Naive thymus-derived CD4-positive, alpha-beta T cell (primary cell): ENCODE measurements around the gene GSTO2. TPM values are rescaled to one million over a fixed set of nuclear protein-coding genes. Genes with fewer than 3 reads are reported as not detected.

ENCODE experiments used
- ATAC-seq: fragments of 150-1000 bp; cut with Tn5 transposase; 2 replicates; pipeline ENCODE4 v1.10.0; 2021; ENCODE audit warnings: mild to moderate bottlenecking, moderate library complexity
- CTCF ChIA-PET: fragments of 350-600 bp; sonication (Branson Sonifier 250); formaldehyde crosslinking; loops from one replicate; lab custom pipeline; 2021; ENCODE audit warnings: antibody characterized with exemption; lab: Charles Lee
- POLR2A ChIA-PET: fragments of 350-600 bp; sonication (Branson Sonifier 250); formaldehyde crosslinking; loops from one replicate; lab custom pipeline; 2021; ENCODE audit warnings: antibody characterized with exemption, inconsistent platforms; lab: Charles Lee
- DNase-seq, 9 donors: peaks; one replicate each; pipeline versions ENCODE4 v3.0.0 to v3.0.0-alpha.2; 2020 to 2022; ENCODE audit warnings: mixed read lengths in 1 of 9
- H3K27ac ChIP-seq: one replicate; pipeline ENCODE4 v1.7.0; 2013; ENCODE audit warnings: mild to moderate bottlenecking, low read depth, low read length, moderate library complexity
- H3K27me3 ChIP-seq, 2 donors: one replicate each; pipeline ENCODE4 v1.7.0; 2013; ENCODE audit warnings: low read length in 2 of 2, mild to moderate bottlenecking in 2 of 2, moderate library complexity in 2 of 2; ENCODE audit not compliant: control insufficient read depth in 2 of 2, insufficient read depth in 2 of 2
- H3K36me3 ChIP-seq, 3 experiments: 1 replicate in 2 of 3; 2 replicates in 1 of 3; pipeline ENCODE4 v1.7.0; 2013; ENCODE audit warnings: low read length in 3 of 3, mild to moderate bottlenecking in 3 of 3, moderate library complexity in 1 of 3; ENCODE audit not compliant: insufficient read depth in 3 of 3, control insufficient read depth in 2 of 3
- H3K4me1 ChIP-seq, 2 donors: one replicate each; pipeline ENCODE4 v1.7.0; 2013; ENCODE audit warnings: low read length in 2 of 2, mild to moderate bottlenecking in 2 of 2, moderate library complexity in 1 of 2; ENCODE audit not compliant: control insufficient read depth in 2 of 2, insufficient read depth in 2 of 2
- H3K4me3 ChIP-seq: 2 replicates; pipeline ENCODE4 v1.7.0; 2013; ENCODE audit warnings: mild to moderate bottlenecking, low read length
- H3K9me3 ChIP-seq, 3 experiments: 1 replicate in 2 of 3; 2 replicates in 1 of 3; pipeline ENCODE4 v1.7.0; 2013; ENCODE audit warnings: low read length in 3 of 3; ENCODE audit not compliant: control insufficient read depth in 2 of 3
- H3K27ac Mint-ChIP-seq, 9 donors: one replicate each; pipeline ENCODE4 v1.8.0; 2020 to 2022; ENCODE audit warnings: mixed read lengths in 9 of 9, mild to moderate bottlenecking in 8 of 9, moderate library complexity in 5 of 9, inconsistent platforms in 2 of 9
- H3K27me3 Mint-ChIP-seq, 5 donors: one replicate each; pipeline ENCODE4 v1.8.0; 2021 to 2022; ENCODE audit warnings: mixed read lengths in 5 of 5, mild to moderate bottlenecking in 1 of 5
- H3K36me3 Mint-ChIP-seq, 5 donors: one replicate each; pipeline ENCODE4 v1.8.0; 2020 to 2022; ENCODE audit warnings: mixed read lengths in 5 of 5, mild to moderate bottlenecking in 3 of 5, inconsistent platforms in 1 of 5
- H3K4me1 Mint-ChIP-seq, 7 donors: one replicate each; pipeline ENCODE4 v1.8.0; 2020 to 2022; ENCODE audit warnings: mixed read lengths in 7 of 7, mild to moderate bottlenecking in 3 of 7, inconsistent platforms in 1 of 7
- H3K4me3 Mint-ChIP-seq, 10 donors: one replicate each; pipeline ENCODE4 v1.8.0; 2020 to 2022; ENCODE audit warnings: mild to moderate bottlenecking in 10 of 10, mixed read lengths in 10 of 10, moderate library complexity in 6 of 10, inconsistent platforms in 2 of 10
- H3K9me3 Mint-ChIP-seq, 11 donors: one replicate each; pipeline ENCODE4 v1.8.0; 2020 to 2022; ENCODE audit warnings: mixed read lengths in 11 of 11, mild to moderate bottlenecking in 4 of 11, inconsistent platforms in 1 of 11, moderate library complexity in 1 of 11
- intact Hi-C, 2 donors: fragments of 100-400 bp; cut with micrococcal nuclease; formaldehyde crosslinking; loops; one replicate each; pipeline ENCODE4 v1.15.1; 2023
- polyA plus RNA-seq, 2 donors: library from polyadenylated mRNA; unstranded; fragments of 300-500 nt; fragmentation: Illumina TruSeq; gene quantifications; one replicate each; pipeline ENCODE4 v1.2.3, GENCODE V29; 2021
- total RNA-seq, 6 experiments: library from RNA in 5 of 6; stranded (reverse) in 5 of 6; gene quantifications; 1 replicate in 5 of 6; 2 replicates in 1 of 6; pipeline ENCODE4 v1.2.3 and lab custom pipeline; 2021 to 2026

GSTO2 gene
- total and polyA plus RNA-seq, 7 experiments from 2014 or later = 1.0 to 2.5 (median 1.3) TPM

DNA sequence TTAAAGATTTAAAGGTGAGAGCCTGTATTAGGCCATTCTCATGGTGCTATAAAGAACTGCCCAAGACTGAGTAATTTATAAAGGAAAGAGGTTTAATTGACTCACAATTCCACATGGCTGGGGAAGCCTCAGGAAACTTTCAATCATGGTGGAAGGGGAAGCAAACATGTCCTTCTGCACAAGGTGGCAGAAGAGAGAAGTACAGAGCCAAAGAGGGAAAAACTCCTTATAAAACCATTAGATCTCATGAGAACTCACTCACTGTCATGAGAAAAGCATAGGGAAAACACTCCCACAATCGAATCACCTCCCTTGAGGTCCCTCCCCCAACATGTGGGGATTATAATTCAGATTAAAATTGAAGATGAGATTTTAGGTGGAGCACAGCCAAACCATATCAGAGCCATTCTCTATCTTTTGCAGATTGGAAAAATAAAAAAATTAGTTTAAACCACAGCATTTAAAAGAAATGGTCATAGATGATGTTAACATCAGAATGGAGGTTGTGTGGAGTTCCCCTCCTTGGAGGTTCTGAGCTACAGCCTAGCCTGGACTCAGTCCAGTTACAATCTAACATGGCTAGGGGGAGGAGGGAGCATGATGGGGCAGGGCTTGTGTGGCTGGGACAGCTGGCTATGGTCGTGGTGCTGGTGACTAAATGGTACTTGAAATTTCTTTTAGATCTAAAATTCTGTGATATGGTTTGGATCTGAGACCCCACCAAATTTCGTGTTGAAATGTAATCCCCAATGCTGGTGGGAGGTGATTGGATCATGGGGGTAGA is 33.1 kb downstream of the GSTO2 start:
- peaks cover 26 to 34% of the 10 kb centered on the region in 2 donors for H3K4me1 ChIP-seq
- H3K9me3 ChIP-seq = no peaks in the 10 kb centered on the region
- ChIA-PET CTCF (interaction anchor here (5.6 to 8.2 kb wide), 3 partner anchors 10 to 48 kb away, joined by 58 to 259 read pairs (median 110); partner anchors contain the start of genes CFAP58 and ITPRIP), POLR2A (interaction anchor here (1.8 kb wide), 1 partner anchor 51 kb away, joined by 9 read pairs; the partner anchor contains the start of gene CFAP58)
- H3K4me3 Mint-ChIP-seq = peak overlapping the region in 2 of 10 donors; percentile 48 to 67
- H3K27ac ChIP-seq = no peak overlapping the region
- no peak overlapping the region for H3K4me3 ChIP-seq
- H3K27ac Mint-ChIP-seq = peak overlapping the region in 6 of 9 donors; percentile 21 to 90 (median 63)
- H3K27me3 ChIP-seq = no peaks in the 10 kb centered on the region
- intact Hi-C loops = no loop called here
- H3K9me3 Mint-ChIP-seq = peaks cover 0 to 6% (median 0%) of the 10 kb centered on the region in 11 donors
- H3K36me3 ChIP-seq = no peaks in the 10 kb centered on the region
- peaks cover 36 to 74% (median 59%) of the 10 kb centered on the region in 7 donors for H3K4me1 Mint-ChIP-seq
- no peak for DNase-seq
- ATAC-seq = no peak
- peaks cover 0 to 11% (median 0%) of the 10 kb centered on the region in 5 donors for H3K36me3 Mint-ChIP-seq
- no peaks in the 10 kb centered on the region for H3K27me3 Mint-ChIP-seq

- H3K36me3 ChIP-seq = no peaks in the 10 kb centered on the region
- DNase-seq = no peak
- Mint-ChIP-seq H3K36me3 (peaks cover 0 to 17% (median 0%) of the 10 kb centered on the region in 5 donors), H3K9me3 (peaks cover 0 to 6% (median 0%) of the 10 kb centered on the region in 11 donors), H3K4me3 (peak overlapping the region in 3 of 10 donors; percentile 1 to 14 (median 6)), H3K27ac (peak overlapping the region in 8 of 9 donors; percentile 14 to 92 (median 50)), H3K4me1 (peaks cover 49 to 91% (median 75%) of the 10 kb centered on the region in 7 donors), H3K27me3 (no peaks in the 10 kb centered on the region)
- POLR2A ChIA-PET = interaction anchor here (1.0 to 6.2 kb wide), 5 partner anchors 33 to 50 kb away, joined by 3 to 78 read pairs (median 4); partner anchors contain the start of genes CFAP58, GSTO2 and ITPRIP
- ATAC-seq = peak; percentile 7
- no peak overlapping the region for H3K4me3 ChIP-seq
- H3K27ac ChIP-seq = no peak overlapping the region
- H3K27me3 ChIP-seq = no peaks in the 10 kb centered on the region
- H3K4me1 ChIP-seq = peaks cover 41 to 42% of the 10 kb centered on the region in 2 donors
- CTCF ChIA-PET = interaction anchor here (1.3 to 8.2 kb wide), 4 partner anchors 11 to 46 kb away, joined by 3 to 259 read pairs (median 84); partner anchors contain the start of genes CFAP58 and ITPRIP
- intact Hi-C loops = no loop called here
- no peaks in the 10 kb centered on the region for H3K9me3 ChIP-seq
Observed at GRCh38 chr10:104303594-104304355, 34.8 kb downstream of the GSTO2 start.

DNA sequence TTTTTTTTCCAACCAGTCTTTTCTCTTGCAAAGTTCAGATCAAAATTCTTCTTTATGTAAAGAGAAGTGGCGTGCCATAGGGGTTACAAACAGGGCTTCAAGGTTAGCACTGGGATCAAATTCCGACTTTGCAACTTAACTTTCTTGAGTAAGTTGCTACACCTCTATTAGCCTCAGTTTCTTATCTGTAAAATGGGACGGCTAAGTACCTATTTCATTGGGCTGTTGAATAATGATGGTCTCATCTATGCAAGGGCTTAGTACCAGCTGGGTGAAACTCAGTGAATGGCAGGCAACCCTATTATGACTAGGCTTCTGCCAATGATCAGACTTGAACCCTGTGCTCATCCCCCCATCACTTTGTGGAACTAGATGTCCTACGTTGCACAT is 35.4 kb downstream of the GSTO2 start:
- H3K4me3 ChIP-seq = no peak overlapping the region
- peak overlapping the region in 8 of 9 donors; percentile 14 to 92 (median 54) for H3K27ac Mint-ChIP-seq
- intact Hi-C loops = no loop called here
- ATAC-seq (no peak), DNase-seq (no peak)
- no peak overlapping the region for H3K27ac ChIP-seq
- H3K36me3 Mint-ChIP-seq = peaks cover 0 to 20% (median 0%) of the 10 kb centered on the region in 5 donors
- POLR2A ChIA-PET = interaction anchor here (1.3 to 6.2 kb wide), 5 partner anchors 18 to 47 kb away, joined by 3 to 78 read pairs (median 38); partner anchors contain the start of gene ITPRIP
- peaks cover 0 to 6% (median 0%) of the 10 kb centered on the region in 11 donors for H3K9me3 Mint-ChIP-seq
- no peaks in the 10 kb centered on the region for H3K9me3 ChIP-seq
- CTCF ChIA-PET = interaction anchor here (3.2 to 8.2 kb wide), 5 partner anchors 12 to 46 kb away, joined by 23 to 259 read pairs (median 58); partner anchors contain the start of genes CFAP58 and ITPRIP
- H3K27me3 Mint-ChIP-seq = no peaks in the 10 kb centered on the region
- peaks cover 53 to 93% (median 77%) of the 10 kb centered on the region in 7 donors for H3K4me1 Mint-ChIP-seq
- peak overlapping the region in 3 of 10 donors; percentile 1 to 20 (median 14) for H3K4me3 Mint-ChIP-seq
- no peaks in the 10 kb centered on the region for H3K27me3 ChIP-seq
- H3K4me1 ChIP-seq = peaks cover 42 to 46% of the 10 kb centered on the region in 2 donors
- no peaks in the 10 kb centered on the region for H3K36me3 ChIP-seq

- Histone ChIP-seq H3K9me3 (no peaks in the 10 kb centered on the region), H3K4me3 (no peak overlapping the region), H3K27me3 (no peaks in the 10 kb centered on the region), H3K27ac (no peak overlapping the region), H3K4me1 (peaks cover 45 to 51% of the 10 kb centered on the region in 2 donors), H3K36me3 (no peaks in the 10 kb centered on the region)
- ChIA-PET POLR2A (interaction anchor here (1.0 to 6.2 kb wide), 8 partner anchors 9 to 48 kb away, joined by 3 to 78 read pairs (median 10); partner anchors contain the start of genes CFAP58 and ITPRIP), CTCF (interaction anchor here (1.2 to 8.2 kb wide), 7 partner anchors 12 to 52 kb away, joined by 4 to 259 read pairs (median 49); partner anchors contain the start of genes CFAP58 and ITPRIP)
- H3K27me3 Mint-ChIP-seq = no peaks in the 10 kb centered on the region
- peak overlapping the region in 6 of 9 donors; percentile 3 to 79 (median 67) for H3K27ac Mint-ChIP-seq
- H3K4me1 Mint-ChIP-seq = peaks cover 57 to 93% (median 77%) of the 10 kb centered on the region in 7 donors
- H3K4me3 Mint-ChIP-seq = peak overlapping the region in 4 of 10 donors; percentile 1 to 71 (median 26)
- H3K9me3 Mint-ChIP-seq = peaks cover 0 to 6% (median 0%) of the 10 kb centered on the region in 11 donors
- peaks cover 0 to 22% (median 0%) of the 10 kb centered on the region in 5 donors for H3K36me3 Mint-ChIP-seq
- intact Hi-C loops = loop anchor here (1.0 kb wide), 4 partner anchors 14 to 45 kb away; partner anchors contain the start of gene ITPRIP (in 1 of the 2)
- ATAC-seq = no peak
- DNase-seq = no peak
Observed at GRCh38 chr10:104304927-104305326, 35.9 kb downstream of the GSTO2 start.

DNA sequence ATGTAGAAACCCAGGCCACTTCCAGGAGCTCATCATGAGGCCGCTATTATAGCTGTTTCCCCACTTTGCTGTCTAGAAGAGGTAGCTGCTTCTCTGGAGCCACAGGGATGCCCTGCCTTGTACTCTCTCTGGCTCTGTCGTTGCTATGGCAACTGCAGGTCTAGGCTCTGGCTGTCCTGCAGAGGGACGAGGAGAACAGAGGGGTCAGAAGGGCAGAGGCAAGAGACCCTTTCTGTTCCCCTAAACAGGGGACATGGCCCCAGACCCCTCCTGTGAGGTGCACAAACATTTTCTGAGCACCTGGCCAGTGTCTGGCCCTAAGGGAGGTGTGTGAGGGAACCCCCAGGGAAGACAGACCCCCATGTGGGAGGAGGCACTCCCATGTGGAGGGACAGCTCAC is 37.9 kb downstream of the GSTO2 start:
- CTCF ChIA-PET = interaction anchor here (1.0 to 8.2 kb wide), 11 partner anchors 9 to 43 kb away, joined by 3 to 259 read pairs (median 16); partner anchors contain the start of genes CFAP58 and ITPRIP
- peaks cover 49 to 86% (median 73%) of the 10 kb centered on the region in 7 donors for H3K4me1 Mint-ChIP-seq
- H3K27ac Mint-ChIP-seq = peak overlapping the region; percentile 50 to 90 (median 84)
- no peaks in the 10 kb centered on the region for H3K27me3 Mint-ChIP-seq
- H3K9me3 Mint-ChIP-seq = peaks cover 0 to 5% (median 0%) of the 10 kb centered on the region in 11 donors
- peak overlapping the region in 6 of 10 donors; percentile 5 to 71 (median 30) for H3K4me3 Mint-ChIP-seq
- no peaks in the 10 kb centered on the region for H3K27me3 ChIP-seq
- no peak overlapping the region for H3K27ac ChIP-seq
- POLR2A ChIA-PET = interaction anchor here (0.6 to 6.2 kb wide), 13 partner anchors 11 to 1695 kb away, joined by 3 to 78 read pairs (median 10); partner anchors contain the start of genes CFAP58, GSTO1 and ITPRIP
- no peak for DNase-seq
- intact Hi-C loops = no loop called here
- H3K36me3 Mint-ChIP-seq = peaks cover 0 to 19% (median under 1%) of the 10 kb centered on the region in 5 donors
- H3K4me1 ChIP-seq = peaks cover 41 to 43% of the 10 kb centered on the region in 2 donors
- peaks cover 0 to 9% (median 0%) of the 10 kb centered on the region in 3 experiments for H3K36me3 ChIP-seq
- H3K4me3 ChIP-seq = no peak overlapping the region
- H3K9me3 ChIP-seq = no peaks in the 10 kb centered on the region
- no peak for ATAC-seq
